ENCODE data around the gene SLC30A1.
A peak's percentile ranks its signal among the peaks of the same experiment; 100 is the strongest.
"Not testable (repeated sequence)": the region's sequence is repeated elsewhere in the genome, so short reads cannot be mapped to it uniquely, and the experiment has no call there.

SLC30A1 gene

DNA sequence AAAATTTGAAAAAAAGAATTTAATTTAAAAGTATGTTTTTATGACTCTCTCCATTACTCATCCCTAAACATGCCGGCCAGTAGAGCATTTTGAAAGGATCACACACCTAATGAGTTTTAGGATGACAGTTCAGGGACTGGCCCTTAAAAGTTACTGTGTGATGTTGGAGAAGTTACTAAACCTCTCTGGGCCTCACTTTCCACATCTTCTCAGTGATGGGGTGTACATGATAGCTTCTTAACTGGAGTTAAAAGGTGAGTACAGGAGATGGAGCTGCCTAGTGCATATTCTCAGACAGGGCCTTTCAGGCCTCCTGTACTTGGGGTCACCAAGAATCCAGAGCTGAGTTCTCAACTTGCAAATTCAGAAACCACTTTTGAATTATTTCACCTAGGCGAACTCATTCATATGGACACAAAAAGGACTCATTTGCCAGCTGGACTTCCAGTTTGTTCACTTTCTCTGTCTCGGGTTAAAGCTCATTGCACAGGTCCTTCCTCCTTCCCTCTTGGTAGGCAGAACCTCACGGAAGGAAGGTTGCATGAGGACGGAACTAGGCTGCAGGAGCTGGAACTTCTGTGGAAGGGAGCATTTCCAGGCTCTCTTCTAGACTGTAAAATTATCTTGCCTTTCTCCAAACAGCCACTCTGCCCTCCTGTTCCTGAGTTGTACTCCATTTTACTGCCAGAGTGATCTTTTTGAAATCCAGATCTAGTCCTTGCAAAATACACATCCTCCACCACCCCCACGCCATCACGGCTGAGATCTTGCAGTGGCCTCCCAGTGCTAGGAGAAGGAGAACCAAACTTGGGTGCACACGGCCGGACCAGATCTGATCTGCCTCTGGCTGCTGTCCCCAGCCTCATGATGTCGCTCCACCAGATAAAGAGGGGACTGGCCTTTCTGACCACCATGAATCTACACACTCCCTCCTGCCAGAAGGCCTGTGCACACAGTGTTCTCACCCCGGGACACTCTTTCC, 4.3 kb upstream of the SLC30A1 start:
- DNase-seq = no peak

DNA sequence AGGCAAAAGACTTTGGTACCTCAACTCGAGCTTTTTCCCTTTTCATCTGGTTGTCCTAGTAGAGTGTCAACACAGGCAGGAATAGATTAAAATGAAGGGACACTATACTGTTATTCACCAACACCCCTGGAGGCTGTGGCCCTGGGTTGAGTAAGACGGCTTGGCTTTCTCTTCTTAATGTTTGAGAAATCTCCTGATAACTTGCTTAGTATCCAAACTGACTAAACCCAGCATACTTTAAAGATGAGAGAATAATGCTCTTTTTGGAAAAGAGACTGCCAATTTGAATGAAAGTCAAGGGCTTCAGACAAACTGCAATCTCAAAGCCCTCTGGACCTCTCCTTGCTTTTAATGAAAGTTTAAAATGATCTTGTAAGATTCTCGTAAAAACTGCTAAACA, 2.6 kb upstream of the SLC30A1 start:
- no peak for DNase-seq

DNA sequence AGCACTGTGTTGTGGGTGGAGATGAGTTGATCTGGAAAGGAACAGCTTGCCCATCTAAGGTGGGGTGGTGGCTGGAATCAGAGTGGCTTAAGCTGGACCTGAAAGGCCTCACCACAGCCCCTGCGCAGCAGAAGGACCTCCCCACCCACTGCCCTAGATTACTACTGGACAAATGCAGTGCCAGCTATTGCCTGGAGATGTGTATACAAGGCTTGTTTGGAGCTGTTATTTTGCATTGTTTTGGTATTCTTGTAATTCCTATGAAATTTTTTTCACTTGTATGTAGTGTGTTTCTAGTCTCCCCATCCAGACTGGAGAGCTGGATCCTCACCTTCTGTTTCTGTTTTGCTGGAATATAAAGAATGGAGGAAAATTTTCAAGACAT, 1.3 kb upstream of the SLC30A1 start:
- DNase-seq = no peak

DNA sequence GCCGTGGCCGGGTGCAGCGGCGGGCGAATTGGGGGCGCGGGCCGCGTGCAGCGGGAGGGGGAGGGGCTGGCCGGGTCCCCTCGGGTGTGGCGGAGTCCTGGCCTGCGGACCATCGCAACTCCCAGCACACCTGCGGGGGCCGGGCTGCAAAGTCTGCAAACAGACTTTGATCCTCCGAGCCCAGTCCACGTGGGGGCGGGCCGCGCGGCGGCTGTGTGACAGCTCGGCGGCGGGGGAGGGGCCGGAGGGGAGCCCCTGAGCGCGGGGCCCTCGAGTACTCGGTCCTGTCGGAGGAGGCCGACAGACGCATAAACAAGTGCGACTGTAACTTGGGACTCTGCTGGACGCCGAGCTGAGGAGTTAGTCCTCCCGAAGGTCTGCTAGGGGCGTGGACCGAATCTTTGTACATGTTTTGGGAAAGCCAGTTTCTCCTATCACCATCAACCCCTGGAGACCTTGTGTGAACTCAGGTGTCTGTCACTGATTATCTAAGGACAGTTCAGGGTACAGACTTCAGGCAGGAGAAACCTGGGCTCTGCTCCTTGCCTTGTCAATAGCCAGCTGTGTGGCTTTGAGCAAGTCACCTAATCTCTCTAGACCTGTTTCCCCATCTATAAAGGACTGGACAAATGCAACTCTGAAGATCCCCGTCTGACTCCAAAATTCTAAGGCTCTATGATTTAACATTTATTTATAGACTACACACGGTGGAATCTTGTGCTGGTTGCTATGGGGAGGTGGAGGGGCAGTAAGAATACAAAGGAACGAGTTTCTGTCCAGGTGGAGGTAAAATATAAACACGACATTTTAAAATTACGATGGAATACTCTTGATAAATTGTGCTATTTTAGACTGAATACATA, 710 bp upstream of the SLC30A1 start:
- no peak for DNase-seq

DNA sequence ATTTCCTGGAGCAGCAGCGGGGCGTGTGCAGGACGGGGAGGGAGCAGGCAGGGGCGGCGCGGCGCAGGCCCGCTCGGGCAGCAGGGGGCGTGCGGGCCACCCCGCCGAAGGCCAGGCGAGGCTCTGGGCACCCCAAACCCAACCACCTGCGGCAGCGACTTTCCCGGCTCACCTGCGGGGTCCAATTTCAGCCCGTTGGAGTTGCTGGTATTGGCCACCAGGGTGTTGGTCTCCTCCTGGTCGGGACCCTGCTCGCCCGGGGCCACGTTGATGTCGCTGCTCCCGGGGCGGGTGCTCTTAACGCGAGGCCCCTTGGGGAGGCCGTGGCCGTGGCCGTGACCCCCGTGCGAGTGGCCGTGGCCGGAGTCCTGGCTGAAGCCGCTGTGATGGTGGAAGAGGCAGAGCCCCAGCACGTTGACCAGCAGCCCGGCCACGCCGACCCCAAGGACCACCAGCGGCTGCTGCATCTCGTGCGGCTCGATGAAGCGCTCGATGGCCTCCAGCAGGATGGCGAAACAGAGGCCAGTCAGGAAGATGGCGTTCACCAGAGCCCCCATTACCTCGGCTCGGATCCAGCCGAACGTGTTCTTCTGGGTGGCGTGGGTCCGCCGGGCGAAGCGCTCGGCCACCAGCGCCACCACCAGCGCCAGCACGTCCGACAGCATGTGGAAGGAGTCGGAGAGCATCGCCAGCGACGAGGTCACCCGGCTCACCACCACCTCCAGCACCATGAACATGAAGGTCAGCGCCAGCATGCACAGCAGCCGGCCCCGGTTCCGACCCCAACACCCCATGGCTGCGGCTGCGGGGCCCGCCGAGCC, 932 bp downstream of the SLC30A1 start:
- peak; percentile 80 for DNase-seq

DNA sequence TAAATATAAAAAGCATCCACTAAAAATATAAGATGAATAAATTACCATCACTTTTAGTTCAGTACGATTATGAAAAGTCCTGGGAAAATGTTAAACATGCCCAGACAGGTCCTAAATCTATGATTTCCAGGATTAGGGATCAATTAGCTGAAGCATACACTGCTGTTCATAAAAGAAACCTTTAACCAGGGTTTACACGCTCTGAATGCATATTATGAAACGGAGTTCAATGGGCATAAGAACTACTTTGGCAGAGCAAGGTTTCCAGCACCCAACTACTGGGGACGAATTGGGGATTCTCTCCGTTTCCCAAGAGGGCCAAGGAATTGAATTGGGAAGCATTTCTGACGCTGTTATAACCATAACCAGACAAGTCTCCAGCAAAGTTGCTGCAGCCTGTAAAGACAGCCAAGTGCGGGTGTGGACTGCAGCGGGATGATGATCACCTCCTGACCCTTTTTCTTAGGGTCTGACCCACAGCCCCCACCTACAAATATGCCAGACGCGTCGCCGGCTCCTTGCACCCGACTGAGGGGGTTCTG, 1.6 kb downstream of the SLC30A1 start:
- no peak for DNase-seq

DNA sequence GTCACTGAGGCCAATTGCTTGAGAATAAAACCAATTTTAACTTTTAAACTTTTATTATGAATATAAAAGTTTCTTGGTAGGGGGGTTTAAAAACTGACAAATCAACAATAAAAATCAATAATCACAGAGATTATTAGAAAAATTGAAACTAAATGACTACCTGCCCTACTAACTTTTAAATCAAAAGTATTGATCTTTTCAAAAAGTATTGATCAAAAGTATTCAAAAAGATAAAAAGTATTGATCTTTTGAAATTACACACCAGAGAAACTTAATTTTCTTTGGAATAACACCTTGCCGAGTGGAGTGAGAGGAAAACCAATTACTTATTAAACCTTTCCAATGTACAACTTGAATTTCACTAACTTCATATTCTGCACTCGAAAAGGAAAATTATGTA, 2.2 kb downstream of the SLC30A1 start:
- DNase-seq = no peak

DNA sequence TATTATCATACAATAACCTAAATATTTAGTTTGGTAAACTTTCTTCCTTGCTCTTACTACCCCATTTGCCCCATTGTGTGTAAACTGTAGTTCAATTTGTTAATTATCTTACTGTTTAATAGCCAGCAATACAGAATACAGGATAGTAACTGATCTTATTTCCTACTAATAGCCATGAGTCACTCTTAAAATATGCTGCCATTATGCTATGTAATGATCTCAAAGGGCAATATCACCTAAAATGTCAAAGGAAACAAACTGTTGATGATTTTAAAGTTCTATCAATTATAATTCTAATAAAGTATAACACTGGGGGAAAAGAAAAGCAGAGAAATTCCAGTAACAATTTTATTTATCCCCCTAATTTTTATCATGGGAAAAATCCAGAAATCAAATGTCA, 4.3 kb downstream of the SLC30A1 start:
- DNase-seq = no peak

DNA sequence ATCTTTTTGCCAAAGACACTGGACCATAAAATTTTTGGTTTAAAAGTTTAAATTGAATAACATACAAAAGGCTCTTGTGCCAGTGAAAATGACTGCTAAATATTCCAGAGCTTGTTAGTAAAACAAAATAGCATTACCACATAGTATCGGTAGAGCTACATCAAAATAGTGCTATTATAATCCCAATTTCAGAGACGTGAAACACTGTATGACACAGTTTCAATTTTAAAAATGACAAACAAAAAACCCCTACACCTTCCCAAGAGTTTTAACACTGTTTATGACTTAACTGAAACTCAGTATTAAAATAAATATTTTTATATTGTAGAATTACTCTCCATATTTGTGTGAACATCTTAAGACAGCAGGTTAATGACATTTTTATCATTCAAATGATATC, 7.0 kb downstream of the SLC30A1 start:
- DNase-seq = no peak

DNA sequence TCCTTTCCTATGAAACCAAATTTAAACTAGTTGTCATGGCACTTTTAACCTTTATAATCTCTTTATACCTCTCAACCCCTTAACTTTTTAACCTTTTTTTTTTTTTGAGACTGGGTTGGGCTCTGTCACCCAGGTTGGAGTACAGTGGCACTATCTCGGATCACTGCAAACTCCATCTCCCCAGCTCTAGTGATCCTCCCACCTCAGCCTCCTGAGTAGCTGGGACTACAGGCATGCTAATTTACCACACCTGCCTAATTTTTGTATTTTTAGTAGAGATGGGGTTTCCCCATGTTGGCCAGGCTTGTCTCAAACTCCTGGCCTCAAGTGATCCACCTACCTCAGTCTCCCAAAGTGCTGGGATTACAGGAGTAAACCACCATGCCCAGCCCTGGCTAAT, 8.6 kb downstream of the SLC30A1 start:
- not testable (repeated sequence) for DNase-seq

DNA sequence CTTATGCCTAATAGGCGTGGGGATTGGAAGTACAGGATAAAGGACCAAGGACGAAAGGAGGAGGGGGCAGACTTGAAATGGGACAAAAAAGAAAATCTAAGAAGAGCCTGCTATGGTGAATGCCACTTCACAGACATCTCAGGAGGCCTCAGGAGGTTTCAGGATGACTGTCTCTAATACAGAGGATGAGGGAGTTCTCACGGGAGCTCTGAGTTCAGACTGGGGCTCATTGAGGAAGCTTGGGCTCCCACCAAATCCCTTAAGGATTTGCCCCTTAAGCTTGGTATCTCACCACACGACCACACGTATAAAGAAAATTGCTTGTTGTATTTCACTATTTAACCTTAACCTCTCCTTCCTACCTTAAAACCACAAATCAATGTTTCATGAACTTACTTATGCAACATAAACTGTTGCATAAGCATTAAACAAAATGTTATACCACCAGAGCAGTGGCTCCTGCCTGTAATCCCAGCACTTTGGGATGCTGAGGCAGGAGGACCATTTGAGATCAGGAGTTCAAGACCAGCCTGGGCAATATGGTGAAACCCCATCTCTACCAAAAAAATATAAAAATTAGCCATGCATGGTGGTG, 12.4 kb downstream of the SLC30A1 start:
- no peak for DNase-seq

DNA sequence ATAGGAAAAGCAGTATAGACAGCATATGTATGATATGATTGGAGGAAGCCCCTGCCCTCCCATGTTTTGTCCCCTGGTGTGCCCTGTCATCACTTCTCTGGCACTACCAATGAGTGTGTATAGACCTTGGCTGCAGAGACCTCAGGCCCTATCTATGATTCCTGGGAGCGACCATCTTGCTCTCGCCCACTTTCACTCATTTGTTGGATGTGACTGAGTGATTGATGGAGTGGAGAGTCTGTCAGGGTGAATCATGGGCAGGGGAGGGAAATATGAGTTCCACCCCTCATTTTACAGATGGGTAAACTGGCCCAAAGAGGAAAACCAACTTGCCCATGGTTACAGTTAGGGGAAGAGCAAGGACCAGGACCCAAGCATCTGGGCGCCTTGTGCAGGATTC, 14.9 kb downstream of the SLC30A1 start:
- DNase-seq = no peak

DNA sequence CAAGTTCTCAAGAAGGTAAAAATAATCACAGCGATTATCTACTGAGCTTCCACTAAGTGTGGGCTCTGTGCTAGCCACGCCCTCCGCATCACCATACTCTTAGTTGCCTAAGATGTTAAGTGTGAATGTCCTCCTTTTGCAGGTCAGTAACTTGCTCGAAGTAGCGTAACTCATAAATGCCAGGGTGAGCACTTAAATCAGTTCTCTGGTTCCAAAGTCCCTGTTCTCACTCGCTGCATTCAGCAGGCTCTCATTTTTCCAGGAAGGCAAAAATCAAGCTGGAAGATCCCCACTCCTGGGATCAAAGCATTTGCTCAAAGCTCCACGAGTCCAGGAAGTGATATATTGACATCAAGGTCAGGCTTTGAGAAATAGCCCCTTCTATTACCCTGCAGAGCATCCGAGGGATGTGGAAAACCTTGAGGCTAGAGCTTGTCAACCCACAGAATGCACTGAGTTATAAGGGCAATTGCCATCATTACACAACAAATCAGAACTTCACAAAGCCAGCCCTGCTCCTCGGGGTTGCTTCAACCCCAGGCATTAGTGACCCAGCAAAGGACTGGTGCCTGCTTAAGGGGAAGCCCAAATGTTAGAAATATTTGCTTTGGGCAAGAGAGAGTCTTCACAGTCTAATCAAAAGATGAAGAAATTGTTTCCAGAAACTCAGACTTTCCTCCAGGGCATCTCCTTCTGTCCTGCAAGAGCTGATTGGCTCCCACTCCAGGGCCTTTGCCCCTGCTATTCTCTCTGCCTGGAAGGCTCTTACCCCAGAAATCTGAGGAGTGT, 19.5 kb downstream of the SLC30A1 start:
- DNase-seq = no peak

DNA sequence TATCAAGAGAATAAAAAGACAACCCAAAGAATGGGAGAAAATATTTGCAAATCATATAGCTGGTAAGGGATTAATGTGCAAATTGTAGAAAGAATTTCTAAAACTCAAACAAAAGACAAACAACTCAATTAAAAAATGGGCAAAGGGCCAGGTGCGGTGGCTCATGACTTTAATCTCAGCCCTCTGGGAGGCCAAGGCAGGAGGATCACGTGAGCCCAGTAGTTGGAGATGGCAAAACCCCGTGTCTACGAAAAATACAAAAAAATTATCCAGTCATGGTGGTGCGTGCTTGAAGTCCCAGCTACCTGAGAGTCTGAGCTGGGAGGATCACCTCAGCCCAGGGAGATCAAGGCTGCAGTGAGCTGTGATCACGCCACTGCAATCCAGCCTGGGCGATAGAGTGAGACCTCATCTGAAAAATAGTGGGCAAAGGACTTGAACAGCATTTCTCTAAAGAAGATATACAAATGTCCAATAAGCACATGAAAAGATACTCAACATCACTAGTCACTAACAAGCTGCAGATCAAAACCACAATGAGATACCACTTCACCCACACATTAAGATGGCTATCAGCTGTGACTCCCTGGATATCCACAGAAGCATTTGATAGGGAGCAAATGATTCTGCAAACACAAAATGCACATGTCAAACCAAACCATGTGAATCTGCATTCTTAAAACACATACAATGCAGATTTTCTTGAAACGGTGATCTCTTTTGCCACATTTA, 20.9 kb downstream of the SLC30A1 start:
- no peak for DNase-seq

DNA sequence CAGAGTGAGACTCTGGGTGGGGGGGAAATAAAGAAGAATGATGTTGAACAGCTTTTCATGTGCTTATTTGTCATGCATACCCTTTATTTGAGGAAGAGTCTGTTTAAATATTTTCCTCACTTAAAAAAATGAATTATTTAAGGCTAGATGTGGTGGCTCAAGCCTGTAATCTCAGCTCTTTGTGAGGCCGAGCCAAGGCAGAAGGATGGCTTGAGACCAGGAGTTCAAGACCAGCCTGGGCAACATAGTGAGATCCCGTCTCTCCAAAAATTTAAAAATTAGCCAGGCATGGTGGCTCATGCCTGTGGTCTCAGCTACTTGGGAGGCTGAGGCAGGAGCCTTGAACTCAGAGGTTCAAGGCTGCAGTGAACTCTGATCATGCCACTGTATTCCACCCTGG, 25.4 kb downstream of the SLC30A1 start:
- DNase-seq = no peak

DNA sequence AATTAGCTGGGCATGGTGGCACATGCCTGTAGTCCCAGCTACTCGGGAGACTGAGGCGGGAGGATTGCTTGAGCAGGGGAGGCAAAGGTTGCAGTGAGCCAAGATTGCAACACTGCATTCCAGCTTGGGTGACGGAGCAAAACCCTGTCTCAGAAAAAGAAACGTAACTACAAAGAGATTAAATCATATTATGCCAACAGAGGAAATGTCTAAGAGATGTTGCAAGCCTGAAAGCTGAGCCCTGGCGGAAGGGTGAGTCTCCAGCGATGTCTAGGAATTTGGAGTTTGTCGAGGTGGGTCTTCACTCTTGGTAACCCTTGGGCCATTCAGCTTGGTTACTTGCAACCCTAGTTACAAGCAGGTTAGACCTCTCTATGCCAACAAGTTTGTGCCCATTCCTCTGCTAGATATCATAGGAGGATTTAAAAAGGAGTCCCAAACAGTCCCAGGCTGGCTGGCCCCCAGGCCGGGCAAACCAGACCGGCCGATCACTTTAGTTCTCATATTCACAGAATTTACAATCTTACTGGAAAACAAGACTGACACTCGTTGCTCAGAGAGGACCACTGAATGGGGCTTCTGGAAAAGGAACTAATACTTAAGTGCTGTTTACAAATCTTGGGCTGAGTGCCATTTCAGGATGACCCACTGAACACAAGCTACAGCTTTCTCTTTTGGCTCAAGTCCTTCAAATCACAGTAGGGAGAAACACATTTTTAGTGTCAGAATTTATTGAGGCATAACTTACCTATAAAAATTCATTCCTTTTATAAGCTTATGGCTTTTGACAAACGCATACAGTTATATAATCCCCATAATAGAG, 27.1 kb downstream of the SLC30A1 start:
- DNase-seq = no peak

DNA sequence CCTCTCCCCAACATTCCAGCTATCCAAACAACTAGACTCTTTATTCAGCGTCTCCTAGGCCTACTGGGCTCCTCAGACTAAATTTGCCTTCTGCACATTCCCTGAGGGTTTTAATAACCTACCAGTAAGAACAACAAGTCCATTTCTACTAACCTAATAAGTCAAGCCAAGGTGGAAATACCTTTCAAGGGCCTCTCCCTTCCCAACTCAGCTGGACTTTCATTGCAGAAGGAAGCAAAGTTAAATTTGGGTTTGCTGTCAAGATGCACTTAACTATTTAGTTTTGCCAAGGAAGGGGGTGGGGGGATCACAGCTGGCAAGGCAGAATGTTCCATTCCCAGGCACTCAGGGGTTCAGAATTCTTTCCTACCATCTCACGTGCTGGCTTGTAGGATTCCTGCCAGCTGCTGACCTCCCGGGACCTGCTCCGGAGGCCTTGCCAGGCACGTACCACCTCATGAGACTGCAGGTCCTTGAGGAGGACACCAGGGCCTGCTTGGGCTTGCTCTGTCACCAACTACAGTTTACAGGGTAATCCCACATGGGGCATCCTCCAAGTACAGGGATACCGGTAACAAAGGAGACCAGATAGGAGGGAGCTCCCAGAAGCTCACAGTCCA, 29.8 kb downstream of the SLC30A1 start:
- DNase-seq = no peak

DNA sequence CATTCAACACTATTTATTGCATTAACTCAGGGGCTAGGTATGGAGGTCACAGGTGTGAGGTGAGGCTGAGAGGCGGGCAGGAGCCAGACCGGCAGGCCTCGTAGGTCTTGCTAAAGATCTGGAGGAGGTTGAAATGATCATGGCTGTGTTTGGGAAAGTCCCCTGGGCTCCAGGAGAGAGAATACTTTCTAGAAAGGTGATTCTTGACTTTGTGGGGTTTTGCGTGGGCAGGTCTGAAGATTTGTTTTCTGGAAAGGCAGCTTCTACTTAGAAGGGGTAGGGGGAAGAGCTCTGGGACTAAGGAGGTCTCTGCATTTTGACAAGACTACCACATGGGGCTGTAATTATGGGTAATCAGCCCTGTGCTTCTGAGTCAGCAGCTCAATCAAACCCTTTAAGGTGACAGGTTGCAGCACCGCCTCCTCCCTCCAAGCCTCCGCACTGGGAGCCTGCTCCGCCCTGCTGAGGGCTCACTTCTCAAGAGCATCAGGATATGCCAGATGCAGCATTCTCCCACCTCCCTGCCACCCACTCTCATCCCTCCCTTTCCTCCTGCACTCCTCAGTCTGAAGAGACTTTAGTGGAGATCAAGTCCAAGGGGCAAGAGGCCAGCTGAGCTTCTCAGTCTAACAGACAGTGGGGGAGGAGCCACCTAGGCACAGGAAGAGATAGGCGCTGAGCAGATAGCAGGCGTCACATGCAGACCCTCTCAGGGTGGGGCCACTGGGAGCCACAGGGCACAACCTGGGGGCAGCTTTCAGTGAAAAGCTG, 30.5 kb downstream of the SLC30A1 start:
- no peak for DNase-seq

DNA sequence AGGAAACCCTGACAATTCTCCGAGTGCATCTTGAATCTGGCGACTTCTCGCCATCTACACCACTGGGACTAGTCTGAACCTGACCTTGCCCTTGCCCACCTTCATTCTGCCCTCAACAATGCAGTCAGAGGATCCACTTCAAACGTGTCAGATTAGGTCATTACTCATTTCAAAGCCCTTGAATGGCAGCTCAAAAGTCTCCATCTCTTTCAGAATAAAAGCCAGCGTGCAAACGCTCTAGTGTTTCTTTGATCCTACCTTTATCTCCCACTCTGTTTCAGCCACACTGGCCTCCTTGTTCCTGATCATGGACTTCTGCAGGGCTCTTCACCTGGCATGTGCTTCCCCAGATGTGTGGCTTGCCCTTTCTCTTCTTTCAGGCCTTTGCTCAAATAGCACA, 31.3 kb downstream of the SLC30A1 start:
- DNase-seq = no peak

Data from activated T-cell treated with anti-CD3 and anti-CD28 coated beads, Interleukin-2, amount 50 U/mL, for 1 hour (primary cell).